Panc1 (cell line): ENCODE measurements around the gene DIDO1. TPM values are rescaled to one million over a fixed set of nuclear protein-coding genes. Genes with fewer than 3 reads are reported as not detected.

Experiments used
- ATAC-seq: fragments of 200-7000 bp; cut with Tn5 transposase; 2 replicates; pipeline ENCODE4 v1.9.1; 2020; ENCODE audit warnings: mild to moderate bottlenecking, moderate library complexity
- BruUV-seq: library from RNA; stranded (reverse); fragments of 400-500 nt; replicated peaks from 2 replicates; lab custom pipeline; 2021; lab: Mats Ljungman, UMichigan
- CTCF ChIA-PET: fragments of 300-600 bp; sonication (Branson Sonifier 250); formaldehyde crosslinking; loops from one replicate; lab custom pipeline; 2022; ENCODE audit warnings: antibody characterized with exemption; lab: Charles Lee
- POLR2A ChIA-PET: fragments of 300-600 bp; sonication (Branson Sonifier 250); formaldehyde crosslinking; loops from one replicate; lab custom pipeline; 2022; ENCODE audit warnings: antibody characterized with exemption; lab: Charles Lee
- DNase-seq: peaks from one replicate; pipeline ENCODE4 v3.0.0-alpha.2; 2010; ENCODE audit warnings: low read depth, low spot score
- H3K27ac ChIP-seq: 2 replicates; pipeline ENCODE4 v1.5.1; 2011; ENCODE audit warnings: mild to moderate bottlenecking, low read length, inconsistent platforms
- H3K27me3 ChIP-seq: fragments of 200-500 bp; sonication (Bioruptor generic); 2 replicates; pipeline ENCODE4 v1.6.0; 2014; ENCODE audit warnings: low read length, inconsistent platforms; ENCODE audit not compliant: control insufficient read depth, insufficient read depth
- H3K36me3 ChIP-seq: fragments of 200-500 bp; sonication (Bioruptor generic); 2 replicates; pipeline ENCODE4 v1.5.1; 2014; ENCODE audit warnings: inconsistent platforms, mild to moderate bottlenecking, low read length, moderate library complexity; ENCODE audit not compliant: control insufficient read depth, insufficient read depth
- H3K4me1 ChIP-seq: 2 replicates; pipeline ENCODE4 v1.5.1; 2011; ENCODE audit warnings: inconsistent platforms, mild to moderate bottlenecking, low read length, moderate library complexity; ENCODE audit not compliant: control insufficient read depth, insufficient read depth
- H3K4me3 ChIP-seq, 2 experiments: 2 replicates each; pipeline ENCODE4 v1.5.1; 2011 to 2012; ENCODE audit warnings: low read depth in 2 of 2, low read length in 2 of 2, mild to moderate bottlenecking in 2 of 2, inconsistent platforms in 1 of 2, moderate library complexity in 1 of 2
- H3K9me3 ChIP-seq: fragments of 200-500 bp; sonication (Bioruptor generic); 2 replicates; pipeline ENCODE4 v1.5.1; 2014; ENCODE audit warnings: low read depth, mild to moderate bottlenecking, inconsistent platforms, low read length, moderate library complexity; ENCODE audit not compliant: control insufficient read depth, insufficient read depth
- POLR2AphosphoS5 ChIP-seq: IDR thresholded peaks from 2 replicates; pipeline ENCODE4 v1.6.1; 2012; ENCODE audit warnings: mild to moderate bottlenecking, low read depth, low read length, moderate library complexity
- REST ChIP-seq, 2 experiments: IDR thresholded peaks; 2 replicates each; pipeline ENCODE4 v1.6.1; 2011 to 2012; ENCODE audit warnings: low read depth in 2 of 2, control low read depth in 1 of 2, low read length in 1 of 2, mild to moderate bottlenecking in 1 of 2, moderate library complexity in 1 of 2; ENCODE audit not compliant: insufficient read depth in 1 of 2
- SIN3A ChIP-seq: IDR thresholded peaks from 2 replicates; pipeline ENCODE4 v1.6.1; 2012; ENCODE audit warnings: low read depth, mild to moderate bottlenecking, low read length, moderate library complexity, borderline replicate concordance; ENCODE audit not compliant: insufficient read depth
- TCF7L2 ChIP-seq: IDR thresholded peaks from 2 replicates; pipeline ENCODE4 v1.6.1; 2011; ENCODE audit warnings: mild to moderate bottlenecking, low read depth, low read length, inconsistent platforms
- in situ Hi-C: cut with HindIII; loops from 2 replicates; pipeline ENCODE4 v1.10.0; 2016; ENCODE audit warnings: low sequenced_read_pairs, low pct_unique_long_range_greater_than_20kb
- intact Hi-C: fragments of 100-400 bp; cut with micrococcal nuclease; formaldehyde crosslinking; loops from one replicate; pipeline ENCODE4 v1.10.0; 2022; ENCODE audit not compliant: unreplicated experiment
- total RNA-seq: library from RNA; stranded (reverse); gene quantifications from one replicate; pipeline ENCODE4 v1.2.1, GENCODE V29; 2021; ENCODE audit not compliant: unreplicated experiment

Gene DIDO1
- total RNA-seq, 1 experiment from 2014 or later, result 57.3 TPM

- POLR2A ChIA-PET, result no interaction called here
- no peaks in the 10 kb centered on the region for H3K36me3 ChIP-seq
- CTCF ChIA-PET, result no interaction called here
- ATAC-seq, result no peak
- in situ Hi-C loops, result no loop called here
- intact Hi-C loops, result no loop called here
- H3K9me3 ChIP-seq, result no peaks in the 10 kb centered on the region
- TF ChIP-seq TCF7L2 (no peak), SIN3A (no peak), POLR2AphosphoS5 (no peak)
- no peak overlapping the region for H3K4me3 ChIP-seq
- H3K27me3 ChIP-seq, result no peaks in the 10 kb centered on the region
- DNase-seq, result no peak
- no peaks in the 10 kb centered on the region; the same call in 1 of the 2 replicates for H3K4me1 ChIP-seq
- BruUV-seq, result no TSS peak
- H3K27ac ChIP-seq, result no peak overlapping the region
Measured at GRCh38 chr20:62969939-62970306, 43.6 kb upstream of the DIDO1 start.

DNA sequence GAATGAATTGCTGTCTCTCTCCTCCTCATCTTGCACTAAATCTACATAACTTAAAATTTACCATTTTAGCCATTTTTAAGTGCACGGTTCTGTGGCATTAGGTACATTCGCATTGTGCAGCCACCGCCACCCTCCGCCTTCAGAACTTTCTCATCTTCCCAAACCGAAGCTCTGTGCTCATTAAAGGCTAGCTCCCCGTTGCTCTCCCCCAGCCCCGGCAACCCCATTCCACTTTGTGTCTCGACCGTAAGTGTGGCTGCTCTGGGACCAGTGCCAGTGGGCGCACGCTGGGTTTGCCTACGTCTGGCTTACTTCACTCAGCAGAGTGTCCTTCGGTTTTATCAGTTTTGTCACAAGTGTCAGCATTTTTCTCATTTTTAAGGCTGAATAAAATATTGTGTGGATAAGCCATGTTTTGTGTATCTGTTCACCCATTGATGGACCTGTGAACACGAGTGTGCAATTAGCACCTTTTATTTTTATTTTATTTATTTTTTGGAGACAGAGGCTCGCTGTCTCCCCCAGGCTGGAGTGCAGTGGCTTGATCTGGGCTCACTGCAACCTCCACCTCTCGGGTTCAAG is 43.0 kb upstream of the DIDO1 start:
- CTCF ChIA-PET, result no interaction called here

More for the DNA sequence above, 43.0 kb upstream of the DIDO1 start:
- no peaks in the 10 kb centered on the region; the same call in 1 of the 2 replicates for H3K4me1 ChIP-seq
- POLR2A ChIA-PET, result no interaction called here
- DNase-seq, result no peak
- no peak for ATAC-seq
- no TSS peak for BruUV-seq
- TF ChIP-seq TCF7L2 (no peak), REST (IDR thresholded peaks at IDR 0.05; ENCODE audit: insufficient read depth in 1 of 2, low read depth in 2 of 2, low read length in 1 of 2) (no peak), SIN3A (no peak), POLR2AphosphoS5 (no peak)
- H3K4me3 ChIP-seq, result no peak overlapping the region
- no peaks in the 10 kb centered on the region for H3K9me3 ChIP-seq
- intact Hi-C loops, result no loop called here
- in situ Hi-C loops, result no loop called here
- no peak overlapping the region for H3K27ac ChIP-seq
- H3K36me3 ChIP-seq, result no peaks in the 10 kb centered on the region
- no peaks in the 10 kb centered on the region for H3K27me3 ChIP-seq
